PC-9 (cell line): ENCODE measurements around the gene SCN2B.

ENCODE experiments used
- EZH2 ChIP-seq: fragments of 200-600 bp; sonication (generic); IDR thresholded peaks from 2 replicates; pipeline ENCODE4 v1.8.0; 2017; ENCODE audit warnings: antibody characterized with exemption, low read depth
- TF ChIP-seq, protein P1 (sequence below): fragments of 200-600 bp; sonication (generic); conservative IDR thresholded peaks from 2 replicates; pipeline ENCODE4 v1.6.1; 2017; ENCODE audit warnings: mixed run types, antibody characterized with exemption, mild to moderate bottlenecking, moderate library complexity

DNA sequence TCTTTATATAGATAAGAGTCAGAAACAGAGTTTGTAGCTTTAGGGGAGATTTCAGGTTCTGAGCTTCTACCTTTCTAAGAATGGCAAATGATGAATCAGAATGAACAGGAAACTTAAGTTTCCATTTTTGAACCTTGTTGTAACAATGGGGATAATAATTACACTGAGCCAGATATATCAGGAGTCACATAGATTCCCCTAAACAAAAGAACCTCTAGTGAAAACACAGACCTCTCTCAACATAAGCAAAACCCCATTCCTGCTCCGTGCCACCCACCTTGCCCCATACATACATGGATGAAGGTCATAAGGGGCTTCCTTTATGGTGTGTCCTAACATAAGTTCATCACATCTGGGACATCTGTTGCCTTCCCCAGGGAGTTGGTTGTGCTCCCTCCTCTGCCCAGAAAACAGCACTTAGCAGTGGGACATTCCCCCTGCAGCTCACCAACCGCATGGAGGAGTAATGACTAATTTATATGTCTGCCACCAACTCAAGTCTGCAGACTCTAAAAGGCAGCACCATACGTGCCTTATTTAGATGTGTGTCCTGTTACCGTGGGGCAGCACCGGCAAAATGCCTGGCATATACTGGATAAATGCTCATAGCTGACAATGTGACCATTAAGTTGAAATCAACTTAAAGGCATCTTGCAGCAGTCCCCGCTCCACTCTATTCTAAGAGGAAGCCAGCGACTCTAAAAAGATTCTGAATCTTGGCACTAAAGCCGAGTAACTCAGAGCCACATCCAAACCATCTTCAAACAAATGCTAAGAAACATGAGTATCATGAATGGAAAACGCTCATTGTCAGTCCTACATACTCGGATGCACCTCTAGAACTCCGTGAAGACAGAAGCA, 40.4 kb upstream of the SCN2B start:
- no peak for TF ChIP-seq EZH2
- TF ChIP-seq, protein P1, sequence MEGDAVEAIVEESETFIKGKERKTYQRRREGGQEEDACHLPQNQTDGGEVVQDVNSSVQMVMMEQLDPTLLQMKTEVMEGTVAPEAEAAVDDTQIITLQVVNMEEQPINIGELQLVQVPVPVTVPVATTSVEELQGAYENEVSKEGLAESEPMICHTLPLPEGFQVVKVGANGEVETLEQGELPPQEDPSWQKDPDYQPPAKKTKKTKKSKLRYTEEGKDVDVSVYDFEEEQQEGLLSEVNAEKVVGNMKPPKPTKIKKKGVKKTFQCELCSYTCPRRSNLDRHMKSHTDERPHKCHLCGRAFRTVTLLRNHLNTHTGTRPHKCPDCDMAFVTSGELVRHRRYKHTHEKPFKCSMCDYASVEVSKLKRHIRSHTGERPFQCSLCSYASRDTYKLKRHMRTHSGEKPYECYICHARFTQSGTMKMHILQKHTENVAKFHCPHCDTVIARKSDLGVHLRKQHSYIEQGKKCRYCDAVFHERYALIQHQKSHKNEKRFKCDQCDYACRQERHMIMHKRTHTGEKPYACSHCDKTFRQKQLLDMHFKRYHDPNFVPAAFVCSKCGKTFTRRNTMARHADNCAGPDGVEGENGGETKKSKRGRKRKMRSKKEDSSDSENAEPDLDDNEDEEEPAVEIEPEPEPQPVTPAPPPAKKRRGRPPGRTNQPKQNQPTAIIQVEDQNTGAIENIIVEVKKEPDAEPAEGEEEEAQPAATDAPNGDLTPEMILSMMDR, result no peak
